Measurements from ENCODE around the gene KCNQ2. TPM values are rescaled to one million over a fixed set of nuclear protein-coding genes. Genes with fewer than 3 reads are reported as not detected.

Gene KCNQ2
- total RNA-seq, 1 experiment from 2014 or later: 86.5 TPM

GRCh38 chr20:63491635-63492230 lies 19.3 kb upstream of the KCNQ2 start:
- H3K9me3 ChIP-seq (ENCODE audit: control insufficient read depth in 1 of 2, insufficient read depth in 1 of 2, low read depth in 1 of 2, low read length in 2 of 2): no peaks in the 10 kb centered on the region
- ChIA-PET RAD21 (ENCODE audit: low non-redundant PET in 1 of 2, low total read pairs in 2 of 2, uncharacterized antibody in 2 of 2, unreplicated experiment in 2 of 2) (no interaction called here), CTCF (no interaction called here), POLR2A (no interaction called here)
- H3K27me3 ChIP-seq (ENCODE audit: insufficient read depth, low read length): no peaks in the 10 kb centered on the region
- H3K4me2 ChIP-seq (ENCODE audit: low read length): no peak overlapping the region
- no peak overlapping the region for H3K27ac ChIP-seq (ENCODE audit: low read depth, low read length)
- no peaks in the 10 kb centered on the region for H4K20me1 ChIP-seq (ENCODE audit: insufficient read depth)
- no peak overlapping the region for H3K9ac ChIP-seq (ENCODE audit: low read length)
- H2AFZ ChIP-seq (ENCODE audit: low read depth, low read length, poor library complexity, severe bottlenecking): no peak overlapping the region
- H3K79me2 ChIP-seq (ENCODE audit: insufficient read depth, low read length): peaks cover 32% of the 10 kb centered on the region; the same call in 1 of the 2 replicates
- TF ChIP-seq TCF7L2 (IDR thresholded peaks at IDR 0.05; ENCODE audit: borderline replicate concordance, extremely low read depth, insufficient read depth, insufficient read length) (no peak), CTCF (IDR thresholded peaks at IDR 0.05 in 2 of 3, conservative IDR thresholded peaks at IDR 0.05 in 1 of 3; ENCODE audit: borderline replicate concordance in 1 of 3, insufficient read depth in 1 of 3, low read depth in 2 of 3, low read length in 2 of 3) (no peak), ZNF274 (IDR thresholded peaks at IDR 0.05; ENCODE audit: low read depth, low read length) (no peak), CBX3 (IDR thresholded peaks at IDR 0.05; ENCODE audit: low read depth) (no peak), ELF1 (IDR thresholded peaks at IDR 0.05; ENCODE audit: borderline replicate concordance, low read depth) (no peak), RAD21 (IDR thresholded peaks at IDR 0.05; ENCODE audit: low read depth) (no peak), SIN3A (IDR thresholded peaks at IDR 0.05; ENCODE audit: low read depth) (no peak), SRF (IDR thresholded peaks at IDR 0.05; ENCODE audit: low read depth) (no peak), YY1 (IDR thresholded peaks at IDR 0.05; ENCODE audit: extremely low read depth, insufficient replicate concordance, low read depth, low read length) (no peak), JUND (IDR thresholded peaks at IDR 0.05) (no peak)
- TF ChIP-seq, protein P1, sequence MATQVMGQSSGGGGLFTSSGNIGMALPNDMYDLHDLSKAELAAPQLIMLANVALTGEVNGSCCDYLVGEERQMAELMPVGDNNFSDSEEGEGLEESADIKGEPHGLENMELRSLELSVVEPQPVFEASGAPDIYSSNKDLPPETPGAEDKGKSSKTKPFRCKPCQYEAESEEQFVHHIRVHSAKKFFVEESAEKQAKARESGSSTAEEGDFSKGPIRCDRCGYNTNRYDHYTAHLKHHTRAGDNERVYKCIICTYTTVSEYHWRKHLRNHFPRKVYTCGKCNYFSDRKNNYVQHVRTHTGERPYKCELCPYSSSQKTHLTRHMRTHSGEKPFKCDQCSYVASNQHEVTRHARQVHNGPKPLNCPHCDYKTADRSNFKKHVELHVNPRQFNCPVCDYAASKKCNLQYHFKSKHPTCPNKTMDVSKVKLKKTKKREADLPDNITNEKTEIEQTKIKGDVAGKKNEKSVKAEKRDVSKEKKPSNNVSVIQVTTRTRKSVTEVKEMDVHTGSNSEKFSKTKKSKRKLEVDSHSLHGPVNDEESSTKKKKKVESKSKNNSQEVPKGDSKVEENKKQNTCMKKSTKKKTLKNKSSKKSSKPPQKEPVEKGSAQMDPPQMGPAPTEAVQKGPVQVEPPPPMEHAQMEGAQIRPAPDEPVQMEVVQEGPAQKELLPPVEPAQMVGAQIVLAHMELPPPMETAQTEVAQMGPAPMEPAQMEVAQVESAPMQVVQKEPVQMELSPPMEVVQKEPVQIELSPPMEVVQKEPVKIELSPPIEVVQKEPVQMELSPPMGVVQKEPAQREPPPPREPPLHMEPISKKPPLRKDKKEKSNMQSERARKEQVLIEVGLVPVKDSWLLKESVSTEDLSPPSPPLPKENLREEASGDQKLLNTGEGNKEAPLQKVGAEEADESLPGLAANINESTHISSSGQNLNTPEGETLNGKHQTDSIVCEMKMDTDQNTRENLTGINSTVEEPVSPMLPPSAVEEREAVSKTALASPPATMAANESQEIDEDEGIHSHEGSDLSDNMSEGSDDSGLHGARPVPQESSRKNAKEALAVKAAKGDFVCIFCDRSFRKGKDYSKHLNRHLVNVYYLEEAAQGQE (IDR thresholded peaks at IDR 0.05; ENCODE audit: low read depth): no peak
- TF ChIP-seq, protein P2, sequence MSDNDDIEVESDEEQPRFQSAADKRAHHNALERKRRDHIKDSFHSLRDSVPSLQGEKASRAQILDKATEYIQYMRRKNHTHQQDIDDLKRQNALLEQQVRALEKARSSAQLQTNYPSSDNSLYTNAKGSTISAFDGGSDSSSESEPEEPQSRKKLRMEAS (IDR thresholded peaks at IDR 0.05): no peak
- H3K4me1 ChIP-seq (ENCODE audit: control insufficient read depth in 1 of 2, insufficient read depth in 2 of 2, low read length in 2 of 2): peaks cover 3 to 12% of the 10 kb centered on the region in 2 experiments; a peak in 3 of 4 replicates
- DNase-seq (ENCODE audit: low read depth, low spot score) (no peak), ATAC-seq (no peak)
- no TSS peak for BruUV-seq (replicated peaks)
- H3K9me2 ChIP-seq (ENCODE audit: insufficient read depth): no peaks in the 10 kb centered on the region
- intact Hi-C loops (cut with micrococcal nuclease): no loop called here
- H3K4me3 ChIP-seq (replicated peaks in 1 of 2; ENCODE audit: low read depth in 1 of 2, low read length in 2 of 2): no peak overlapping the region
- H3K36me3 ChIP-seq (ENCODE audit: control insufficient read depth in 1 of 2, insufficient read depth in 2 of 2, low read length in 2 of 2): peaks cover 44 to 75% of the 10 kb centered on the region in 2 experiments

Data from HCT116 (cell line).